Neuronal stem cell (in vitro differentiated cells): ENCODE results near the gene RAB40C.

Experiments used
- DNase-seq: peaks from one replicate; pipeline ENCODE4 v3.0.0-alpha.2; 2013; ENCODE audit warnings: low spot score
- H2AFZ ChIP-seq: one replicate; pipeline ENCODE4 v1.6.1; 2013; ENCODE audit warnings: mild to moderate bottlenecking, low read length, inconsistent platforms
- H2AK5ac ChIP-seq: 2 replicates; pipeline ENCODE4 v1.6.1; 2013; ENCODE audit warnings: low read depth, mild to moderate bottlenecking, inconsistent platforms, low read length, moderate library complexity, mixed read lengths
- H2BK120ac ChIP-seq: 2 replicates; pipeline ENCODE4 v1.6.1; 2013; ENCODE audit warnings: low read depth, mild to moderate bottlenecking, inconsistent platforms, low read length, moderate library complexity, mixed read lengths
- H2BK12ac ChIP-seq: one replicate; pipeline ENCODE4 v1.6.1; 2013; ENCODE audit warnings: low read length, inconsistent platforms
- H2BK15ac ChIP-seq: 2 replicates; pipeline ENCODE4 v1.6.1; 2013; ENCODE audit warnings: mild to moderate bottlenecking, low read length, inconsistent platforms, mixed read lengths
- H2BK5ac ChIP-seq: one replicate; pipeline ENCODE4 v1.6.1; 2013; ENCODE audit warnings: inconsistent platforms, mild to moderate bottlenecking, low read length, moderate library complexity
- H3K14ac ChIP-seq: one replicate; pipeline ENCODE4 v1.6.1; 2013; ENCODE audit warnings: low read length, inconsistent platforms
- H3K18ac ChIP-seq: 2 replicates; pipeline ENCODE4 v1.6.1; 2013; ENCODE audit warnings: low read length, inconsistent platforms
- H3K23ac ChIP-seq: 2 replicates; pipeline ENCODE4 v1.6.1; 2013; ENCODE audit warnings: low read depth, mild to moderate bottlenecking, mixed read lengths, low read length, inconsistent platforms; ENCODE audit not compliant: poor library complexity
- H3K27ac ChIP-seq: replicated peaks from 3 replicates; pipeline ENCODE4 v1.5.1; 2013; ENCODE audit warnings: low read length, inconsistent platforms
- H3K27me3 ChIP-seq, 3 experiments: 2 replicates each; pipeline ENCODE4 v1.6.1; 2013; ENCODE audit warnings: low read length in 3 of 3, mild to moderate bottlenecking in 2 of 3, inconsistent platforms in 1 of 3, low read depth in 1 of 3, mixed read lengths in 1 of 3, moderate library complexity in 1 of 3; ENCODE audit not compliant: control insufficient read depth in 3 of 3, insufficient read depth in 3 of 3
- H3K36me3 ChIP-seq, 2 donors: replicated peaks in 1 of 2; 2 replicates each; pipeline ENCODE4 v1.6.1; 2013; ENCODE audit warnings: low read length in 2 of 2; ENCODE audit not compliant: control insufficient read depth in 2 of 2, insufficient read depth in 2 of 2
- H3K4ac ChIP-seq: 2 replicates; pipeline ENCODE4 v1.6.1; 2013; ENCODE audit warnings: inconsistent platforms, mild to moderate bottlenecking, low read length, moderate library complexity
- H3K4me1 ChIP-seq, 2 donors: 1 replicate in 1 of 2; 2 replicates in 1 of 2; pipeline ENCODE4 v1.6.1; 2013; ENCODE audit warnings: low read length in 2 of 2, low read depth in 1 of 2; ENCODE audit not compliant: control insufficient read depth in 2 of 2, insufficient read depth in 1 of 2
- H3K4me2 ChIP-seq: one replicate; pipeline ENCODE4 v1.6.1; 2013; ENCODE audit warnings: mild to moderate bottlenecking, low read length, inconsistent platforms; ENCODE audit not compliant: insufficient read depth, poor library complexity, severe bottlenecking
- H3K4me3 ChIP-seq, 2 donors: 2 replicates each; pipeline ENCODE4 v1.5.1; 2013; ENCODE audit warnings: low read length in 2 of 2, mild to moderate bottlenecking in 2 of 2, inconsistent platforms in 1 of 2, moderate library complexity in 1 of 2
- H3K79me1 ChIP-seq: one replicate; pipeline ENCODE4 v1.6.1; 2013; ENCODE audit warnings: low read depth, mild to moderate bottlenecking, inconsistent platforms, low read length, moderate library complexity
- H3K9ac ChIP-seq: one replicate; pipeline ENCODE4 v1.6.1; 2013; ENCODE audit warnings: mild to moderate bottlenecking, low read depth, low read length, inconsistent platforms; ENCODE audit not compliant: poor library complexity
- H3K9me3 ChIP-seq, 2 donors: replicated peaks in 1 of 2; 2 replicates each; pipeline versions ENCODE3 to v1.6.1; 2013; ENCODE audit warnings: low read length in 2 of 2, mild to moderate bottlenecking in 2 of 2, inconsistent platforms in 1 of 2, low read depth in 1 of 2, mixed read lengths in 1 of 2, moderate library complexity in 1 of 2; ENCODE audit not compliant: control insufficient read depth in 2 of 2, insufficient read depth in 1 of 2
- H4K8ac ChIP-seq: one replicate; pipeline ENCODE4 v1.6.1; 2013; ENCODE audit warnings: low read depth, mild to moderate bottlenecking, inconsistent platforms, low read length, moderate library complexity
- H4K91ac ChIP-seq: one replicate; pipeline ENCODE4 v1.6.1; 2013; ENCODE audit warnings: low read length, low read depth, mild to moderate bottlenecking, inconsistent platforms; ENCODE audit not compliant: poor library complexity
- WGBS, 2 donors: extraction: QIAGEN DNeasy Blood & Tissue Kit; methylation state at CpG; one replicate each; pipeline ENCODE4 v1.1.7; 2013; ENCODE audit warnings: missing lambda C conversion rate in 2 of 2, mixed read lengths in 1 of 2; ENCODE audit not compliant: insufficient read length in 2 of 2, insufficient replicate concordance in 1 of 2; ENCODE audit errors: extremely low coverage in 2 of 2; 5-methylcytosine and 5-hydroxymethylcytosine counted together

RAB40C gene

DNA sequence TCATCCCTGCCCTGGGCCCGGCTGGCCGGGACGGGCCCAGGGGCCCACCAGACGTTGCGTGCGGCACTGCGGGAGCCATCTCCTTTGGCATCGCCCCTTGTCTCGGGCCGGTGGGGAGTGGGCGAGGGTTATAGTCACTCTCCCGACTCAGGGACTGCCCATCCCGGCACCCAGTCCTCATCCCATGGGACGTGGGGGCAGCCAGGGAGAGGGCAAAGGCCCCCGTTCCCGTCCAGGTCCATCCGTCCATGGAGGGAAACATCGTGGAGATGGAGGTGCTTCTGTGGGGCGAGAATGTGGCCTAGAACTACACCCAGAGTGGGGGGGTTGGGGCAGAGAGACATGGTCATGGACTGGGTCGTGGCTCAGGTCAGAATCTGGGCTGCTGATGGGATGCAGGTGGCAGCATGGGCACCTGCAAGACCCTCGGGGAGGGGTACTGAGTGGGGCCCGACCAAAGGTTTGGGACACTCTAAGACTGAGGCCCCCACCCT lies 56.9 kb downstream of the RAB40C start:
- Histone ChIP-seq H2AK5ac (no peak overlapping the region), H2AFZ (no peak overlapping the region), H3K9ac (peak overlapping the region; percentile 63), H3K27ac (no peak overlapping the region), H2BK120ac (no peak overlapping the region), H4K8ac (no peak overlapping the region), H3K4me1 (peaks cover 13 to 16% of the 10 kb centered on the region in 2 donors), H3K4me3 (no peak overlapping the region), H3K4ac (peak overlapping the region; percentile 23), H4K91ac (no peak overlapping the region), H3K23ac (peak overlapping the region; percentile 55), H2BK12ac (peak overlapping the region; percentile 22), H3K27me3 (peaks cover 0 to 19% (median 11%) of the 10 kb centered on the region in 3 experiments), H3K79me1 (peaks cover 12% of the 10 kb centered on the region), H2BK5ac (peak overlapping the region; percentile 53), H3K4me2 (no peak overlapping the region), H3K9me3 (no peaks in the 10 kb centered on the region), H3K18ac (no peak overlapping the region), H3K14ac (peak overlapping the region; percentile 21), H3K36me3 (peaks cover 0 to 10% of the 10 kb centered on the region in 2 donors), H2BK15ac (no peak overlapping the region)
- DNase-seq: no peak
- WGBS, 2 donors: no CpG with 5 or more reads among the region's 22 CpGs

DNA sequence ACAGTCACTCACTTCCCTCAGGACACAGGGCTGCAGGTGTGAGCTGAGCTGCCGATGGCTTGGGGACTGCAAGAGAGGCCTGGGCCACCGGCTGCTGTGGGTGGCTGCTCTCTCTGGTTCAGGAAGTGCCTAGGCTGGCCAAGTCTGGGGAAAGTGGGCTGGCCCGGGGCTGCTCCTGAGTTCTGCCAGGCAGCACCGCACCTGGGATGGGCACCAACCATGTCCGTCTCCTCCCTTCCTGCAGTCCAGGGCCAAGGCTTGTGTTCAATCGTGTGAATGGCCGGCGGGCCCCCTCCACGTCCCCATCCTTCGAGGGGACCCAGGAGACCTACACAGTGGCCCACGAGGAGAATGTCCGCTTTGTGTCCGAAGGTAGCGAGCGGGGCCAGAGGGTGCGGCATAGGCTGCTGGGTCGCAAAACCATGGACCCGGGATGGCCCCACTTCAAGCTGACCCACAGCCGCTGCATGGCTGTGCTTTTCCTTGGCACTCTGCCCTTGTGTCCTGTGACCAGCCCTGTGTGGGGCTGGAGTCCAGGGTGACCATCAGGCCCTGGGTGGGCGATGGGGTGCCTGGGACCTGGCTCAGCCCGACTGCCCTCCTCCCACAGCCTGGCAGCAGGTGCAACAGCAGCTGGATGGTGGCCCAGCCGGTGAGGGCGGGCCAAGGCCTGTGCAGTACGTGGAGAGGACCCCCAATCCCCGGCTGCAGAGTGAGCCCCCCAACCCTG lies 57.5 kb downstream of the RAB40C start:
- H4K91ac ChIP-seq: no peak overlapping the region
- peaks cover 12 to 16% of the 10 kb centered on the region in 2 donors for H3K4me1 ChIP-seq
- no peak for DNase-seq
- H2AFZ ChIP-seq: no peak overlapping the region
- H2BK15ac ChIP-seq: no peak overlapping the region
- H3K23ac ChIP-seq: peak overlapping the region; percentile 73
- peak overlapping the region; percentile 63 for H3K9ac ChIP-seq
- no peak overlapping the region for H3K4ac ChIP-seq
- H3K27me3 ChIP-seq: peaks cover 0 to 13% (median 7%) of the 10 kb centered on the region in 3 experiments
- no peak overlapping the region for H2BK120ac ChIP-seq
- peak overlapping the region; percentile 53 for H2BK5ac ChIP-seq
- peak overlapping the region; percentile 79 for H2AK5ac ChIP-seq
- H3K18ac ChIP-seq: peak overlapping the region; percentile 17
- H3K27ac ChIP-seq: no peak overlapping the region
- no peak overlapping the region for H2BK12ac ChIP-seq
- WGBS, 2 donors: no CpG with 5 or more reads among the region's 25 CpGs
- H3K79me1 ChIP-seq: peaks cover 12% of the 10 kb centered on the region
- H3K9me3 ChIP-seq: no peaks in the 10 kb centered on the region
- no peak overlapping the region for H3K4me2 ChIP-seq
- no peak overlapping the region for H3K14ac ChIP-seq
- peak overlapping the region in 1 of 2 donors; percentile 80 for H3K4me3 ChIP-seq
- peaks cover 0 to 14% of the 10 kb centered on the region in 2 donors for H3K36me3 ChIP-seq
- peak overlapping the region; percentile 43 for H4K8ac ChIP-seq

DNA sequence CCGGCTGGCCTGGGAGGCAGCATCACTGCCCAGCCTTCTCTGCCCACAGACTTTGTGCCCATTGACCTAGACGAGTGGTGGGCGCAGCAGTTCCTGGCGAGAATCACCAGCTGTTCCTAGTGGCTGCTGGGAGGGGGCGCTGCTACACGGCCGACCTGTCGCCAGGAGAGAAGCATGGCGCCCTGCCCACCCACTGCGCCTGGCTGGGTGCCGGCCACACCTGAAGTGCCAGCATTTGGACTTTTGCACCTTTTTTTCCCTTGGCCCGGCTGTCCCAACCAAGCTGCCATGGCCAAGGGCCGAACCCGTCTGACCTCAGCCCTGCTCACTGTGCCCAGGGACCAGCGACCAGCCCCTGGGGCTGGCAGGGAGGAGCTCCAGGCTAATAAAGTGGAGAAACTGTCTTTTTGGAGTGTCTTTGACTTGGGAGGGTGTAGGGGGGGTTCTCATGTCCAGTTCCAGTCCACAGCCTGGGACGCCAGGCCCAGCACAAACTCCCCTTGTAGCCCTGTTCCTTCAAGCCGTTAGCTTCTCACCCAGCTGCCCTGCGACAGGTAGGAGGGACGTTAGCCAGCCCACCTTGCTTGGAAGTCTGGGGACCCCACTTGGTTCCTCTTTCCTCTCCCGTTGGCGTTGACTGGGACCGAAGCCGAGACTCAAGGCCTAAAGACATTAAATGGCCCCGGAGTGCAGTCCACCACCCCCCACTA lies 58.4 kb downstream of the RAB40C start:
- Histone ChIP-seq H3K27me3 (peaks cover 0 to 4% (median 0%) of the 10 kb centered on the region in 3 experiments), H3K4me3 (peak overlapping the region; percentile 80 to 89), H4K8ac (no peak overlapping the region), H2AK5ac (peak overlapping the region; percentile 79), H3K9me3 (no peaks in the 10 kb centered on the region), H3K4me1 (peaks cover 9 to 16% of the 10 kb centered on the region in 2 donors), H2BK12ac (no peak overlapping the region), H2BK120ac (peak overlapping the region; percentile 76), H3K18ac (peak overlapping the region; percentile 97), H3K14ac (peak overlapping the region; percentile 89), H2AFZ (peak overlapping the region; percentile 69), H3K4me2 (peak overlapping the region; percentile 83), H3K36me3 (peaks cover 0 to 21% of the 10 kb centered on the region in 2 donors), H3K79me1 (peaks cover 14% of the 10 kb centered on the region), H3K9ac (no peak overlapping the region), H2BK5ac (peak overlapping the region; percentile 96), H3K23ac (no peak overlapping the region), H3K4ac (no peak overlapping the region), H4K91ac (no peak overlapping the region), H3K27ac (peak overlapping the region; percentile 58), H2BK15ac (peak overlapping the region; percentile 84)
- no CpG with 5 or more reads among the region's 24 CpGs for WGBS, 2 donors
- no peak for DNase-seq
